Liver (tissue), 9 donors: Measurements from ENCODE around the gene PCNT. TPM values are rescaled to one million over a fixed set of nuclear protein-coding genes. Genes with fewer than 3 reads are reported as not detected.
"Not testable (repeated sequence)": the region's sequence is repeated elsewhere in the genome, so short reads cannot be mapped to it uniquely, and the experiment has no call there.

Experiments used
- DNase-seq: peaks from one replicate; pipeline ENCODE4 v3.0.0-alpha.2; 2017; ENCODE audit warnings: low spot score
- H3K27ac ChIP-seq, 2 donors: one replicate each; pipeline ENCODE4 v1.7.0; 2013; ENCODE audit warnings: inconsistent platforms in 2 of 2, low read length in 2 of 2, control low read depth in 1 of 2, low read depth in 1 of 2, mild to moderate bottlenecking in 1 of 2
- H3K27me3 ChIP-seq, 4 donors: one replicate each; pipeline versions ENCODE4 v1.6.1 to v1.7.0; 2013; ENCODE audit warnings: low read length in 3 of 4, inconsistent platforms in 1 of 4, mild to moderate bottlenecking in 1 of 4, moderate library complexity in 1 of 4; ENCODE audit not compliant: control insufficient read depth in 4 of 4, insufficient read depth in 4 of 4
- H3K36me3 ChIP-seq, 4 donors: one replicate each; pipeline versions ENCODE4 v1.6.1 to v1.7.0; 2013; ENCODE audit warnings: low read length in 3 of 4, mild to moderate bottlenecking in 3 of 4, low read depth in 1 of 4, moderate library complexity in 1 of 4; ENCODE audit not compliant: control insufficient read depth in 4 of 4, insufficient read depth in 3 of 4
- H3K4me1 ChIP-seq, 4 donors: one replicate each; pipeline versions ENCODE4 v1.6.1 to v1.7.0; 2013; ENCODE audit warnings: low read length in 3 of 4, mild to moderate bottlenecking in 3 of 4, moderate library complexity in 1 of 4; ENCODE audit not compliant: control insufficient read depth in 4 of 4, insufficient read depth in 4 of 4
- H3K4me3 ChIP-seq, 3 donors: one replicate each; pipeline versions ENCODE4 v1.6.1 to v1.7.0; 2013; ENCODE audit warnings: low read length in 3 of 3, control low read depth in 1 of 3, low read depth in 1 of 3, mild to moderate bottlenecking in 1 of 3
- H3K9ac ChIP-seq, 2 donors: one replicate each; pipeline ENCODE4 v1.7.0; 2013; ENCODE audit warnings: low read length in 2 of 2, mild to moderate bottlenecking in 2 of 2, moderate library complexity in 2 of 2, control low read depth in 1 of 2, low read depth in 1 of 2
- H3K9me3 ChIP-seq, 4 donors: one replicate each; pipeline versions ENCODE4 v1.6.1 to v1.7.0; 2013; ENCODE audit warnings: low read length in 3 of 4; ENCODE audit not compliant: control insufficient read depth in 4 of 4
- ATF3 ChIP-seq: IDR thresholded peaks from 2 replicates; pipeline ENCODE4 v1.6.1; 2016; ENCODE audit warnings: antibody characterized with exemption
- CTCF ChIP-seq: fragments of 150-350 bp; IDR thresholded peaks from 2 replicates; pipeline ENCODE4 v1.5.1; 2017; ENCODE audit warnings: improper control_type of control experiment, low read depth, low read length; ENCODE audit not compliant: missing input control
- GABPA ChIP-seq, 2 donors: IDR thresholded peaks in 1 of 2; conservative IDR thresholded peaks in 1 of 2; 2 replicates each; pipeline ENCODE4 v1.6.1; 2016; ENCODE audit warnings: antibody characterized with exemption in 2 of 2, mild to moderate bottlenecking in 1 of 2, moderate library complexity in 1 of 2
- HNF4A ChIP-seq, 2 donors: conservative IDR thresholded peaks; 2 replicates each; pipeline ENCODE4 v1.6.1; 2016; ENCODE audit warnings: antibody characterized with exemption in 2 of 2, mild to moderate bottlenecking in 2 of 2
- RAD21 ChIP-seq, 2 donors: IDR thresholded peaks; 2 replicates each; pipeline ENCODE4 v1.6.1; 2016; ENCODE audit warnings: antibody characterized with exemption in 2 of 2, mild to moderate bottlenecking in 2 of 2
- REST ChIP-seq: IDR thresholded peaks from 2 replicates; pipeline ENCODE4 v1.6.1; 2016; ENCODE audit warnings: antibody characterized with exemption, mild to moderate bottlenecking
- SP1 ChIP-seq: IDR thresholded peaks from 2 replicates; pipeline ENCODE4 v1.6.1; 2018; ENCODE audit warnings: antibody characterized with exemption, mild to moderate bottlenecking
- TAF1 ChIP-seq: conservative IDR thresholded peaks from 2 replicates; pipeline ENCODE4 v1.6.1; 2016; ENCODE audit warnings: antibody characterized with exemption, mild to moderate bottlenecking
- ZBTB33 ChIP-seq: IDR thresholded peaks from 2 replicates; pipeline ENCODE4 v1.6.1; 2016; ENCODE audit warnings: antibody characterized with exemption
- WGBS: extraction: QIAGEN DNeasy Blood & Tissue Kit; methylation state at CpG from one replicate; pipeline ENCODE4 v1.1.7; 2013; 5-methylcytosine and 5-hydroxymethylcytosine counted together
- polyA plus RNA-seq, 2 donors: library from polyadenylated mRNA; stranded (reverse) in 1 of 2; unstranded in 1 of 2; fragments of 200-250 nt in 1 of 2; fragments of >200 nt in 1 of 2; fragmentation: Nextera tagmentation in 1 of 2; extraction: Ambion mirVana in 1 of 2; gene quantifications; one replicate each; pipeline versions ENCODE4 v1.2.1 to v1.2.3, GENCODE V29; 2013 to 2015
- total RNA-seq, 2 donors: library from RNA; depleted of rRNA; stranded (reverse); fragments of >200 nt; gene quantifications; one replicate each; pipeline ENCODE4 v1.2.3, GENCODE V29; 2014
- donor health status: healthy.
- donor health status: healthy.
- donor health status: healthy.
- donor health status: healthy.
- donor health status: healthy.

PCNT gene
- total and polyA plus RNA-seq, 4 donors = 6.7 to 36.8 (median 15.2) TPM

- not testable (repeated sequence) for H3K4me1 ChIP-seq, H3K36me3 ChIP-seq, H3K9ac ChIP-seq, H3K4me3 ChIP-seq, H3K27ac ChIP-seq, H3K9me3 ChIP-seq, H3K27me3 ChIP-seq, DNase-seq
- 96% methylated on average over 10 of the region's 10 CpGs for WGBS
Observed at GRCh38 chr21:46372947-46373346, 49.0 kb downstream of the PCNT start.

- Histone ChIP-seq H3K27me3 (no peaks in the 10 kb centered on the region), H3K27ac (no peak overlapping the region), H3K4me1 (no peaks in the 10 kb centered on the region), H3K9me3 (no peaks in the 10 kb centered on the region), H3K4me3 (no peak overlapping the region), H3K36me3 (peaks cover 0 to 2% (median 0%) of the 10 kb centered on the region in 4 donors), H3K9ac (no peak overlapping the region)
- DNase-seq = no peak
- TF ChIP-seq SP1 (no peak), GABPA (IDR thresholded peaks at IDR 0.05 in 1 of 2, conservative IDR thresholded peaks at IDR 0.05 in 1 of 2) (no peak), HNF4A (conservative IDR thresholded peaks at IDR 0.05) (no peak), TAF1 (no peak), REST (no peak), RAD21 (IDR thresholded peaks at IDR 0.05) (no peak), ATF3 (no peak), ZBTB33 (no peak), CTCF (no peak)
- 81% methylated on average over 21 of the region's 21 CpGs for WGBS
Observed at GRCh38 chr21:46374761-46375389, 50.9 kb downstream of the PCNT start.
